HG03196 (cell line): Measurements from ENCODE around the gene MFN2.
"Not testable (repeated sequence)": the region's sequence is repeated elsewhere in the genome, so short reads cannot be mapped to it uniquely, and the experiment has no call there.

ENCODE experiments used
- ATAC-seq: cut with Tn5 transposase; IDR thresholded peaks from one replicate; pipeline ENCODE4 v1.9.1; 2021; ENCODE audit not compliant: unreplicated experiment

The MFN2 gene

DNA sequence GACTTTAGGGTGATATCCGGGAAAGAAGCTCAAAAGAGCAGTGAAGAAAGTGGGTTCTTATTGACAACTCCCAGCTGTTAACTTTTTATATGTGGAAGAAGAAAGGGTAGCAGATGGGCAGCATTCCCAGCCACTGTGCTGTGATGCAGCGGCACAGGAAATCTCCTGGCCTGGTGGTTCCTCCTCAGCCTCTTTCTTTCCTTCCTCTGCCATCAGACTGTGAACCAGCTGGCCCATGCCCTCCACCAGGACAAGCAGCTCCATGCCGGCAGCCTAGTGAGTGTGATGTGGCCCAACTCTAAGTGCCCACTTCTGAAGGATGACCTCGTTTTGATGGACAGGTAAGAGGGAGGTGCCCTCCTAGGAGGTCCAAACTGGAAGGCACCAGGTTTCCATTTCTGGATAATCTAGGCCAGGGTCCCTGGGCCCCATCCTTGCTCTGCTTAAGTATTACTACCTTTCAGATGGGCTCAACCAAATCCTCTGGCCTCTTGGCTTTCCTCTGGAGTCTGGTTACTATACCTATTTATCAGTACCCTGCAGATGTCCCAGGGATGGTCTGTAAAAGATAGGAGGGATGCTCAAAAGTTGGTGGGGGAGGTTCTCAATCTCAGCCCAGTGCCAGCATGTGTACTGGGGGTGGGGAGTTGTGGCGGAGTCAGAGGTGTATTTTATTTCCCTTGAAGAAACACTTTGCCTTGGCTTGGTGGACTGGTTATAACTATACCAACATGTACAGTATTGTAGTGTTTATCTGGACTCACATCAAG lies 17.0 kb downstream of the MFN2 start:
- ATAC-seq, result no peak

DNA sequence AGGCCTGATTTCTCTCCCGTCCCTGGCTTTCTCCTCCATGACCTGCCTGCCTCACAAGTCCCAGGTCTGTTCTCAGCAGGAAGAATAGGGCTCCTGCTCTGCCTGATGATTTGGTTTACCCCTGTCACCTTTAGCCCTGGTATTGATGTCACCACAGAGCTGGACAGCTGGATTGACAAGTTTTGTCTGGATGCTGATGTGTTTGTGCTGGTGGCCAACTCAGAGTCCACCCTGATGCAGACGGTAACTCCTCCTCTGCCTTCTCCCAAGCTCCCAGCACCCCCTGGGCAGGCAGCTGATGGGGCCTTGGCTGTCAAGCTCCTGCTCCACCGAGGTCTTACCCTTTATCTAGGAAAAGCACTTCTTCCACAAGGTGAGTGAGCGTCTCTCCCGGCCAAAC lies 18.4 kb downstream of the MFN2 start:
- ATAC-seq, result no peak

DNA sequence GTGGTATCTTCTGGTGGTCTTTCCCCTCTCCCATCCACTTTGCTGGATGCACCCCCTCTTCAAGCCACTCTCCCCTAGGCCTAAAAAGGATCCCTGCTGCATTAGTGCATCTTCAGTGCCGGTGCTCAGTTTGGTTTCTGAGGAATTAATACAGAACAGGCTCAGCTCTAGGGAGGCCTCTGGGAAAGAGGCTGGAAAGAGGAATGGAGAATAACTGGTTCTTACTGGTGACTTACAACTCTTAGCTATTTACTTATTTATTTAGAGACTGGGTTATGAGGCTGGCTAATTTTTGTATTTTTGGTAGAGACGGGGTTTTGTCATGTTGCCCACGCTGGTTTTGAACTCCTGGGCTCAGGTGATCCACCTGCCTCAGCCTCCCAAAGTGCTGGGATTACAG lies 19.0 kb downstream of the MFN2 start:
- ATAC-seq, result no peak

DNA sequence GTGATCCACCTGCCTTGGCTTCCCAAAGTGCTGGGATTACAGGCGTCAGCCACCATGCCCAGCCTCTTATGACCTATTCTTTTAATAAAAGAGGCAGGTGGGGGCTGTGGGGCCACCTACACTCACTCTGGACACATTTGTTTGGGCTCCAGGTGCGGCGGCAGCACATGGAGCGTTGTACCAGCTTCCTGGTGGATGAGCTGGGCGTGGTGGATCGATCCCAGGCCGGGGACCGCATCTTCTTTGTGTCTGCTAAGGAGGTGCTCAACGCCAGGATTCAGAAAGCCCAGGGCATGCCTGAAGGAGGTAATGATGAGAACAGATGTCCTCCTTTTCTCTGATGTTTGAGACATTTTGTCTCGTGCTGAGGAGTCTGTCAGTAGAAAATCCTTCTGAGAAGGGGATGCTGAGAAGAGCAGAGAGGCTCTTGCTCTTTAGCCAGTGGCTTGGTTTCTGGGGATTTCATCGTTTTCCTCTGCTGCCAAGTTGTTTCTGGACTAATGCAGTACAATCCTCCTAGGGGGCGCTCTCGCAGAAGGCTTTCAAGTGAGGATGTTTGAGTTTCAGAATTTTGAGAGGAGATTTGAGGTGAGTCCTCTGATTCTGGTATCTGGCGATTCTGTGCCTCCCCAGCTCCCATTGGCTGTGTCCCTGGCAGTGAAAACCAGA lies 21.1 kb downstream of the MFN2 start:
- ATAC-seq, result no peak

DNA sequence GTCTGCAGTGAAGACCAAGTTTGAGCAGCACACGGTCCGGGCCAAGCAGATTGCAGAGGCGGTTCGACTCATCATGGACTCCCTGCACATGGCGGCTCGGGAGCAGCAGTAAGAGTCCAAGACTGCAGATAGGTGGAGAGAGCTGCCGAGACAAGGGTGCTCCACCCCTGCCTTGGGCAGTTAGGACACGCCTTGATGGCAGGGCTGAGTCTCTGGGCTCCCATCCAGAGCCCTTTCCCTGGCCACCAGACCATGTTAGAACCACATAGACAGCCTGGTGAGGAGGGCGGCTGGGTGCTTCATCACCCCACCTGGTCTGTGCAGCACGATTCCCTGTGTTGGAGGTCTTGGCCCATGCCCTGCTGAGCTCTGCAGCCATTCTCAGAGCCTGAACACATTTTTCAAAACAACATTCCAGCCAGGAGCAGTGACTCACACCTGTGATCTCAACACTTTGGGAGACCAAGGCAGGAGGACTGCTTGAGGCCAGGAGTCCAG lies 21.8 kb downstream of the MFN2 start:
- ATAC-seq, result no peak

DNA sequence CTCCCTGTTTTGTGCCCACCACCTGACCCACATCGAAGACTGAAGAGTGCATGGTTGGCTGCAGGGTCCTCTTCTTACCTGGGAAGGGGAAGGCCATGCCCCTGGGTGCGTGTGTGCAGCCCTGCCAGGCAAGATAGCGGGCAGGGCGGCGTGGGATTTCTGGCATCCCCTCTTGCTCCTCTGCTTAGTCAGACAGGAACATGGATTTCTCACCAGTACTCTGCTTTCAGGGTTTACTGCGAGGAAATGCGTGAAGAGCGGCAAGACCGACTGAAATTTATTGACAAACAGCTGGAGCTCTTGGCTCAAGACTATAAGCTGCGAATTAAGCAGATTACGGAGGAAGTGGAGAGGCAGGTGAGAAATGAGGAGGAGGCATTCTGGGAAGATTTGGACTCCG lies 23.5 kb downstream of the MFN2 start:
- ATAC-seq, result no peak

DNA sequence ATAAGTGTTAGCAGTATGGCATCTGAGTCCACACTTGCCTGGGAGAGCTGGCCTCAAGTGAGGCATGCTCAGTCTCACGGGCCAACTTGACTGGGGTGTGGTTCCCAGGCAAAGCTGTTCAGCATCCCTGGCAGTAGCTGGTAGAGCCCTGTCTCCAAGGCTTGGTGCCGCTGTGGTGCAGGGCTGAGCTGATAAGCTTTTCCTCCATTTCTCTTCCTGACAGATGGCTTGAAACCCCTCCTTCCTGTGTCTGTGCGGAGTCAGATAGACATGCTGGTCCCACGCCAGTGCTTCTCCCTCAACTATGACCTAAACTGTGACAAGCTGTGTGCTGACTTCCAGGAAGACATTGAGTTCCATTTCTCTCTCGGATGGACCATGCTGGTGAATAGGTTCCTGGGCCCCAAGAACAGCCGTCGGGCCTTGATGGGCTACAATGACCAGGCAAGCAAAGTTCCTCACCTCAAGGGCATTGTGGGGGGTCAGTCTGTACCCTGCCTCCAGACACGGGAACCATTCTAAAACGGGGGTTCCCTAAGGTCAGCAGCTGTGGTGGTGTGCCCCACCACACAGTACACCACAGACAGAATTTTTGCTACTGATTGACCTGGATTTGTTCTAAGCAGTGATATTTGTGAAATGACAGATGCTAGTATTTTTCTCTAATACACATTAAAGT lies 25.4 kb downstream of the MFN2 start:
- ATAC-seq, result no peak

DNA sequence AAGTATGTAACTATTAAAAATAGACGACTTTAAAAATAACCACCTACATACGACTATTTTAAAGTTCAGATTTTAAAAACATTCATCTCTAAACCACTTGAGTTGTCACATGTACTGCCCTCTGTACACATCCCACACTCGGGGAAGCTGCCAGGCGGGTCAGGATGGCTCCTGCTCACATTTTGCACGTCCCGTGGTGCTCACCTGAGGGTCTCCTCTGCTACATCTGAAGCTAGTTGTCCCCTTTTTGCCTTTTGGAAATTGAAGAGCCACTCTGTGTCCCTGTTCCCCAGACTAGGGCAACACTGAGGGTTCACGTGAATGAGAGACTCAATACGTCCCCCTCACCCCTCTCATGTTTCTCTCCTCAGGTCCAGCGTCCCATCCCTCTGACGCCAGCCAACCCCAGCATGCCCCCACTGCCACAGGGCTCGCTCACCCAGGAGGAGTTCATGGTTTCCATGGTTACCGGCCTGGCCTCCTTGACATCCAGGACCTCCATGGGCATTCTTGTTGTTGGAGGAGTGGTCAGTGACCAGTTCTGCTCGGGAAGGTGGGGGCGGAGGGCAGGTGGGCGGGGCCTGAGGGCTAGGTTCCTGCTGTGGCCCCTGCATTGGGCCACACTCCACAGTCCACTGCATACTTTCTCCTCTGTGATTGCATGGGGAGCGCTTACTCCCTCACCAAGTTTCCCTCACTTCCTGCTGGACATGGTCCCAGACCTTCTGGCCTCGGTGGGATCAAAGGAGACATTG lies 26.1 kb downstream of the MFN2 start:
- no peak for ATAC-seq

DNA sequence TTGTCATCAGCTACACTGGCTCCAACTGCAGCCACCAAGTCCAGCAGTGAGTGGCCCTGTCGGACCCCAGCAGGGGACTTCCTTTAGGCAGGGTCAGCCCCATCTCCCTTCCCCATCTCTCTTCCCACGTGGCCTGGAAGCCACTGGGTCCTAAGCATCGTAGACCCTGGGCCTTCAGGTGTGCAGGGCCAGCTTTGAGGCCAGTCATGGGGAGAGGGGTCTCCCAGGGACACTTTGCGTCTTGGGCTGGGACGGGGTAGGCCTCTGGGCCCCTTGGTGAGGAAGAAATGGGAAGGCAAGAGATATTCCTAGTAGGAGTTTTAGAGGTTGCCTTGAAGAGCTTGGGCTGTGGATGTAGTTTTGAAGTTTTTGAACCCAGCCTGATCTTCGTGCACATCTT lies 27.0 kb downstream of the MFN2 start:
- no peak for ATAC-seq

DNA sequence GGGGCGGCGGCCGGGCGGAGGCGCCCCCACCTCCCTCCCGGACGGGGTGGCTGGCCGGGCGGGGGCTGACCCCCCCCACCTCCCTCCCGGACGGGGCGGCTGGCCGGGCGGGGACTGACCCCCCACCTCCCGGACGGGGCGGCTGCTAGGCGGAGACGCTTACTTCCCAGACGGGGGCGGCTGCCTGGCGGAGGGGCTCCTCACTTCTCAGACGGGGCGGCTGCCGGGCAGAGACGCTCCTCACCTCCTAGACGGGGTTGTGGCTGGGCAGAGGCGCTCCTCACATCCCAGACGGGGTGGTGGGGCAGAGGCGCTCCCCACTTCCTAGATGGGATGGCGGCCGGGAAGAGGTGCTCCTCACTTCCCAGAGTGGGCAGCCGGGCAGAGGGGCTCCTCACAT lies 28.1 kb downstream of the MFN2 start:
- not testable (repeated sequence) for ATAC-seq

DNA sequence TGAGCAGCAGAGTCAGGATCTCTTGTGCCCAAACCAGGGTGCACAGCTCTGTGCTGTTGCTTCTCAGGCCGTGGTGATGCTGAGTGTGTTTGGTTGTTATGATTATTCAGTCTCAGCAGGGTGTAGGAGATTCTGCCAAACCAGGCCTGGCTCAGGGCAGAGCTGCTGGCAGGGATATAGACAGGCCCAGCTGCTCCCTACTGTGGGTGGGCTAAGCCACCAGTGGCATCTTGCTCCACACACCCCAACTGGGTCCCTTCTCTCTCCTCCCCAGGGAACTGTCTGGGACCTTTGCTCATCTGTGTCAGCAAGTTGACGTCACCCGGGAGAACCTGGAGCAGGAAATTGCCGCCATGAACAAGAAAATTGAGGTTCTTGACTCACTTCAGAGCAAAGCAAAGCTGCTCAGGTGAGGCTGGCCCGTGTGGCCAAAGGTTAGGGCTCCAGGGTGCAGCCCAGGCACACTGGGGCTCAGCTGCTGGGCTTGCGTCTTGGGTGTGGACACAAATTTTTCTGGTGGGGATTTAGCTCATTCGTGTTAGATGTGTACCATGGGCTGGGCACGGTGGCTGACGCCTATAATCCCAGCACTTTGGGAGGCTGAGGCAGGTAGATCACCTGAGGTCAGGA lies 29.2 kb downstream of the MFN2 start:
- no peak for ATAC-seq

DNA sequence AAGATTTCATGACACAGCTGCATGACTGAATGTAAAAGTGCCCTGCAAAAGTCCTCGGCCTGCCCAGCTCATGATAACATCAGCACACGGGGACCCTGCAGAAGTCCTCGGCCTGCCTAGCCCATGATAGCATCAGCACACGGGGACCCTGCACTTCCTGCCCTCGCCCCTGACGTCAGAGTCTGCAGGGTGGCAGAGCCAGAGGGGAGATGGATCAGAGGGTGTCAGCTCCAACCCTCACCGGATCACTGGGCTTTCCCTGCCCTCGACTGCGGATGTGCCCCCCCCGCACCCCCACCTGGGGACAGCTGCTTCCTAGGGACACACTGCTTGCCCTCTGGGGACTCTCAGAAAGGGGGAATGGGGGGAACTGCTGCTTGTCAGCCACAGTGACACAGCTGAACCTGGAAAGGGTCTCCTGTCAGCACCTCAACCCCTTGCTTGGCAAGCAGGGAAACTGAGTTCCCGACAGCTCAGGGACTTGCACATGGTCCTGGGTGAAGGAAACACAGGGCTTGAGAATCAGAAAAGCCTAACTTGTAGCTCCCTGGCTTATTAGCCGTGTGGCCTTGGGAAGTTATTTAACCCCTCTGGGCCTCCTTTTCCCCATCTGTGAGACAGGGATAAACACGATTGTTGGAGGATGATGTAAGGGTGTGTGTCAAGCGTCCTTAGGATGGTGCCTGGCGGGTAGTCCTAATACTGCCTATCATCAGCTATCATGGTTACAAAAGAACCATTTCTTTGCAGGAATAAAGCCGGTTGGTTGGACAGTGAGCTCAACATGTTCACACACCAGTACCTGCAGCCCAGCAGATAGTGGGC lies 30.7 kb downstream of the MFN2 start:
- ATAC-seq, result no peak

DNA sequence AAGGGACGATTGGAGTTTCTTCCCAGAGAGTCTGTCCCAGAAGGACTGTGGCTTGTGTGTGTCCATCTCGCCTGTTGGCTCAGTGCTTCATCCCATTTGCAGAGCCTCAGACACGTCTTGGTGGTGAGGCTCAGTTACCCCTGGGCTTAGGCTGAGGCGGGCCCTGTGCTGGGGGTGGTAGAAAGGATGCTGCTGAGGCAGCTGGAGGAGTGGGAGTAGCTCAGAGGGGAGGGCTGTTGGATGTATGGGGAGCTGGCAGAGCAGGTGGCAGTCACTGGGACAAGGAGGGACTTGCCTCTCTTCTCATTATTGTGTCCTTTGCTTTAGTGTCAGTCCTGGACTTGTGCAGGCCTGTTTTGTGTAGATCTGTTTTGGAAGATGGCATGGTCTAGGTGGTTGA lies 31.8 kb downstream of the MFN2 start:
- ATAC-seq, result no peak

DNA sequence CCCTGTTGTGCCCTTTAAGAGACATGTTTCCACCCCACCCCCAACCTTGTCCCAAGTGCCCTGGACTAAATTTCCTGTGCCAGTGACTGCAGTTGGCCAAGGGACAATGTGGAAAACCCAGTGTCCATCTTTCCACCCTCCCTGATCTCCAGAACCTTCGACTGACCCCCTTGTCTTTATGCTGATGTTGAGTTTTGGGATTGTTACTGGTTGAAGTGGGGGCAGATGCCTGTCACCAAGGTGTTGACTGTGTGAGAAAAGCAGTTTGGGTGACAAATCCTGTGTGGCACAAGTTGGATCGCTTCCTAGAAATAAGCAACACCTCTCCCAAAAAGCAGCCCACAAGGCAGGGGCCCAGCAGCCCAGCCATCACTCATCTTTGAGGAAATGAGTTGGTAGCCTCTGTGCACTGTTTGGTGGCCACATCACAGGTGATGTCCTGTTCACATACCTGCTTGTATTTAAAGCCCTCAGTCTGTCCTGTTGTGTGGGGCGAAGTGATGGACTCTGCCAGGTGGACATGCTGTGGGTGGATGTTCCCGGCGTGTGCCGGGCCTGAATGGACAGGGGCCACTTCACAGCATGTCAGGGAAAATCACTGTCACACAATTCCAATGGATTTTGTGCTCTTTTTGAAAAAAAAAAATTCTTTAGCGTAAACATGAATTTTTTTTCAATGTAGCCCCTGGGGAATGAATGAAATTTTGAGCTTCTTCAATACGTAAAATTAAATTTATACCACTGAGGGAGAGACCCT lies 32.5 kb downstream of the MFN2 start:
- no peak for ATAC-seq

DNA sequence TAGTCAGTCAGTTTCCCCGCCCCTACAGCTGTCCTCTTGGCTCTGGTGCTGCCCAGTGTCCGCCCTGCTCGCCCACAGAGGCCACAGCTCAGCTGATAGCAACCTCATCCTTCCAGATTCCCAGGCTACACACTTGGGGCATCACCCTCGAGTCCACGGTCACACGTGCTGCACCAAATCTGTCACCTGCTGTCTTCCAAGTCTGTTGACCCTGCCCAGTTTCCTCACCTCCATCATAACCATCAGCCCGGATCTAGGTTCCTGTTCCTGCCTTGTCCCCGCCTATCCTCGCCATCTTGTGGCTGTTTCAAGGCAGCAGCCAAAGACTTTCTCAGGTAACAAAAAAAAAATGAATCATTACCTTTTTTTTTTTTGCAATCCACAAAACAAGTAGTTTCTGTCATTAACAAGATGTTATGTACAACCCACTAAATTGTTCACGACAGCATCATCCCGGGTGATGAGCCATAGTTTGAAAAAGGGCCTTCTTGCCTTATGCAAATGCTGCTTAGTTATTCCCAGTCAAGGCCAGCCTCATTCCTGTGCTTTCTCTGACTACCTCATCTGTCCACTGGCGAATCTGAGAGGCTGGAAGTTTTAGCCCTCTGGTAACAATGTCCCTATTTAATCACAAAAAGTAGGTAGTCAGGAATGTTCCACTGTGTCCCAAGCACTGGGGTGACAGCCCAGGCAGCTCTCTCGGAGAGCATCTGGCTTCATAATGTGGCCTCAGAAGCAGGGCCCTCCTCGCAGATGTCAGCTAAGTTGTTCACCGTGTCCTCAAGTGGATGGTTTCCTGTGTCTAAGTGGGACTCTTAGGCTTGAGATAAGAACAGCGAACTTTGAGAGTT lies 34.1 kb downstream of the MFN2 start:
- ATAC-seq, result no peak

DNA sequence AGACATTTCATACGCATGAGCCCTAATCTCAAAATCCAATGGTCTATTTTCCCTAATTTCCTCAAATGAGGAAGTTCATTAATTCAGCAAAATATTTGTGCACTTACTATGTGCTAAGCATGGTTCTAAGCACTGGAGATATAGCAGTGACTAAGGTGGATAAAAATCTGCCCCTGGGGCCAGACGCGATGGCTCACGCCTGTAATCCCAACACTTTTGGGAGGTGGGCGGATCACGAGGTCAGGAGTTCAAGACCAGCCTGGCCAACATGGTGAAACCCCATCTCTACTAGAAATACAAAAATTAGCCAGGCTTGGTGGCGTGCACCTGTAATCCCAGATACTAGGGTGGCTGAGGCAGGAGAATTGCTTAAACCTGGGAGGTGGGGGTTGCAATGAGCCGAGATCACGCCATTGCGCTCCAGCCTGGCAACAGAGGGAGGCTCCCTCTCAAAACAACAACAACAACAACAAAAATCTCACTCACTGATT lies 34.8 kb downstream of the MFN2 start:
- ATAC-seq, result no peak

DNA sequence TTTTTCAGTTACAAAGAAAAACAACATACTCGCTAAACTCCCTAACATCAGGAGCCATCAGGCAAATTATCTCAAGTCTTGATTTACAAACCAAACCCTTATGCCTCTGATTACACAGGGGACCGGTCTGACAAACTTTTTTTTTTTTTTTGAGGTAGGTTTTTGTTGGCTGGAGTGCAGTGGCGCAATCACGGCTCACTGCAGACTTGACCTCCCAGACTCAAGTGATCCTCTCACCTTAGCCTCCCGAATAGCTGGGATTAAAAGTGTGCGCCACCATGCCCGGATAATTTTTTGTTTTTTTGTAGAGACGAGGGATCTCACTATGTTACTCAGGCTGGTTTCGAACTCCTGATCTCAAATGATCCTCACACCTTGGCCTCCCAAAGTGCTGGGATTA lies 35.3 kb downstream of the MFN2 start:
- ATAC-seq, result no peak

DNA sequence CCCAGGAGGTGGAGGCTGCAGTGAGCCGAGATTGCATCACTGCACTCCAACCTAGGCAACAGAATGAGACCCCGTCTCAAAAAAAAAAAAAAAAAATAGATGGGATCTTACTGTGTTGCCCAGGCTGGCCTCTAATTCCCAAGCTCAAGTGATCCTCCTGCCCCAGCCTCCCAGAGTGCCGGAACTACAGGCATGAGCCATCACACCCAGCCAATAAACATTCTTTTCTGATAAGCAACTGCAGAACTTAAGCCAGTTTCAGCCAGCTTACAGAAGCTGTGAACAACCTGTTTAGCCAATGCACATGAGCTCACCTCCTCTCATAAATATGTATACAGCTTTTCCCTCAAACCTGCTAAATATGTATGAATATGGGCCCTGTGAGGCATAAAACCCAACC lies 35.9 kb downstream of the MFN2 start:
- ATAC-seq, result no peak
